Stimulated activated CD4-positive, alpha-beta T cell treated with anti-CD3 and anti-CD28 coated beads, TNF-alpha, amount 100 ng/mL, for 48 hours (primary cell): ENCODE data around the gene RAMP3.

ENCODE experiments used
- DNase-seq, 3 donors: peaks; one replicate each; pipeline ENCODE4 v3.0.0-alpha.2; 2020; ENCODE audit warnings: low read depth in 3 of 3

The RAMP3 gene

GRCh38 chr7:45223728-45224630 lies 66.4 kb downstream of the RAMP3 start:
- DNase-seq: no peak

DNA sequence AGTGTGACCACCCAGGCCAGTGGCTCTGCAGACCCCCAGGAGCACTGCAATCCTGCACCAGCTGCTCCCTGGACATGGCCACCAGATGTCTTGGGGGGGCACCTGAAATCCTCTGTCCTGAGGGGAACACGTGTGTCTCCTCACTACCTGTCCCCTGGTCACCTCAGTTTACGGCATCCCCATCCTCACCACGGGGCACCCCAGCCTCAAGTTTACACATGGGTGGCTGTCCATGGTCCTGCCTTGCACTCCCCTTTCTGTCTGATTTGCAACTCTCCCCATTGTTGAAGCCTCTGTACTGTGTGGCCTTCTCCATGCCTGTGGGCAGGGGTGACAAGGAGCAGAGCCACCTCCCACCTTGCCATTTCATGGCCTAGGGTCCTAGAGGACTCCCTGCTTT lies 67.2 kb downstream of the RAMP3 start:
- DNase-seq: no peak

DNA sequence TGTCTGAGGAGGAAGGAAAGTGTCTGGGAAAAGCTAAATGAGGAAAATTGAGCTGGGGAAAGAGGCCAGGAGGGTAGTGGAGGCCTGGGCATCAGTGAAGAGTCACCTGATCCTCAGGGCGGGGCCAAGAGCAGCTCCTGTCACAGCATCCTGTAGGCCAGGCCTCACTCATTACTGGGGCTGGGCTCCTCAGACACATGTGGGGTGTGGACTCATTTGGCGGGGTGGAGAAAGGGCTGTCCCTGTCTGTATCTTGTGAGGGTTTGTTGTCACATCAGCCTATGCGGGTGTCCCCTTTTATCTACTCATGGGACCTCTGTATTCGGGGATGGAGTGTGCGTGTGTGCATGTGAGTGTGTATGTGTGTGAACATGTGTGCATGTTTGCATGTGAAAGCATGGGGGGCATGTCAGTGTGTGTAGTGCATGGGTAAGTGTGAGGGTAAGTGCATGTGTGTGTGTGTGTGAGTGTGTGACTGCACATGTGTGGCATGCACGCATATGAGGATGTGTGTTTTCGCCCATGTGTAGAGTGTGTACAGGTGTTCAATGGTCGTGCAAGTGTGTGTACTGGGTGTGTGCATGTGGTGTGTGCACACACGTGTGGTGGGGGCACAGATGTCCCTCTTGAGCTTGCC lies 67.8 kb downstream of the RAMP3 start:
- DNase-seq: no peak

DNA sequence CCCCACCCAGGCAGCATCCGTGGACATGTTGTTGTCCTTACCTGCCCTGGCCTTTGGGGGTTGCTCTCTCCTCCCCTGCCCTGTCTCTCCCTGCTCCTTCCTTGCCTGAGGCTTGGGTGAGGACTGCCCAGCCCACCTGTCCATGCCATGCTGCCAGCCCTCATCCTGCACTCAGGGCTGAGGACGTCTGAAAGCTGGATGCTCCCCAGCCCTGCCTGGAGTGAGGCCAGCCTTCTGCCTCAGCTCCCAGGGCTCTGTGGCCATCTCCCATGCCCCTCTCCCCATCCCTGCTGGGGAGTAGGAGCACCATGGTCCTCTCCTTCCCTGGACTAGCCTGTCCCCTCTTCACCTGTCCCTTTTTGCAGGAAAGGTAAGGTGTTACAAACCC lies 68.4 kb downstream of the RAMP3 start:
- no peak for DNase-seq

DNA sequence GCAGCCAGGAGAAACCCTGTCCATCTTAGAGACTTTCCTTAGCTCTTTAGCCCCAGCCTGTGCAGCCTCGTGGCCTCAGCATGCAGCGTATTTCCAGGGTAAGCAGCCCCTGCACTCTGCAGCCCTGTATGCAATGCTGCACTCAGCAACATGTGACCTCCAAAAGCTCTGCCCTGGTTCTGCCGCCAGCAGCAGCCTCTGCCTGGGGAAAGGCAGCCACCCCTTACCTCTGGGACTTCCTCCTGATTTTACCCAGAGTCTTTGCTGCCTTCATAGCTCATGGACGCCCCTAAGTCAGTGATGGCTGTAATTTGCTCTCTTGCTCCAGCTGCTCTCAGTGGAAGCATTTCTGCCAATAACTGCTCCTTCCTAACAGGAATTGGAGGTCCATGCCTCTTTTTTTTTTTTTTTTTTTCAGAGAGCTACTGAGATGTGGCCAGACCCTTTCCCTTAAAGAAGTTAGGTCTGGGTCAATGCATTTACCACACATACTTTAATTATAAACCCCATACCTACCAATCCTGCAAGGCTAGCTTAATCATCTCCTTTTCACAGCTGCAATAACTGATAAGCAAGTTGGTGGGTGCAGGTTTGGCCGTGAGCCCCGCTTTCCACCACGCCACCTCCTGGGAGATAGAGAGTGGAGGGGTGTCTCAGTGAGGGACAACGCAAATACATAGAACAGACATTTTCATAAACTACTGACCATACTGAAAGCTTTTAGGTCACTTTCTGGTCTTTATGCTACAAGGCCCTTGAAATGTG lies 71.7 kb downstream of the RAMP3 start:
- DNase-seq: no peak

DNA sequence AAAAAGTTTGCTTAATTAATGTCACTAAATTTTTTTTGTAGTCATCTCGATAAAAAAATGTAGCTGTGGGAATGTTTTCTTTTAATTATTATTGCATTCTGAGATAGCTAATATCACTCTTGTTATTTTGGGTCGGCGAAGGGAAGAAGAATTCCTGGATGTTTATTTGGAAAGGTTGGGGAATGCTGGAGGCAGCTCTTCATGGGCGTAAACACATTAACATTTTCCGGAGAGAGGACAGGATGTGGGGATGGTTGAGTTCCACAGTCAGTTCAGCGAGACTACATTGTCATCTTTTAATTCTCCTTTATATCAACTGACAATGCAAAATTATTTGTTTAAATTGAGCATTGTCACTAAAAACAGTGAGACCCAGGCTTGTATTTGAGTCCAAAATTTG lies 72.5 kb downstream of the RAMP3 start:
- no peak for DNase-seq

- DNase-seq: no peak
Measured at GRCh38 chr7:45230611-45231165, 73.1 kb downstream of the RAMP3 start.

DNA sequence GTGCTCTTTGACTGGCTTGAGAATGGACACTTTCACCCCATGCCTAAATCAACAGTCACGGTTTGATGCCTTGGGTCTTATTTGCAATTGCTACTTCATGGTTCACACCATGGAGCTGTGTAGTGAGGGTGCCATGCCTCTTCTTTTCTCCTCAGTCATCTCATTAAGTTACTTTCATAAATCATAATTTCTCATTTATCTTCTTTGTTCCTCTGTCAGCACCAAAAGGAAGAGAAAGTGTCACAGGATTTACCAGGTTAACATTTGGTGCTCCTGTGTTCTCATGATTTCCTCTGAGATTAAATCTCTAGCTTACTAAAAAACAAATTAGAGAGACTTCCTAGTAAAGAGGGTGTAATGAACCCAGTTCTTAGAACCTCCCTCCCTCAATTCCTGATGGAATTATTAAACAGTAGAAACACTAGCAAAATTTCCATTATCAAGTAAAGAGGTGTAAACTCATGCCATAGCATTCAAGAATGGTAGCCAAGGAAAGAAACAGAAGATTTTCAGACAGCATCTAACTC lies 75.7 kb downstream of the RAMP3 start:
- no peak for DNase-seq
